ENCODE data around the gene ESRRA.

GRCh38 chr11:64284962-64285884 is 20.1 kb upstream of the ESRRA start, which contains the start of gene GPR137:
- no peak for TF ChIP-seq CTCF (conservative IDR thresholded peaks at IDR 0.05; ENCODE audit: low read depth, low read length)
- no peak for TF ChIP-seq EZH2 (IDR thresholded peaks at IDR 0.05; ENCODE audit: low read length, unreplicated experiment)
- TF ChIP-seq EZH2phosphoT487 (IDR thresholded peaks at IDR 0.05; ENCODE audit: borderline replicate concordance, low read length) = no peak
